Fibroblast of lung (primary cell): Measurements from ENCODE around the gene INS. TPM values are rescaled to one million over a fixed set of nuclear protein-coding genes. Genes with fewer than 3 reads are reported as not detected.

Source experiments
- DNase-seq, 2 donors: peaks; one replicate each; pipeline versions ENCODE4 v3.0.0 to v3.0.0-alpha.2; 2010; ENCODE audit warnings: low read depth in 2 of 2
- H2AFZ ChIP-seq: 2 replicates; pipeline ENCODE4 v1.5.1; 2012; ENCODE audit warnings: low read length, control low read depth, inconsistent platforms
- H3K27ac ChIP-seq: 2 replicates; pipeline ENCODE4 v1.5.1; 2011; ENCODE audit warnings: low read length, control low read depth; ENCODE audit not compliant: insufficient read depth
- H3K27me3 ChIP-seq: 2 replicates; pipeline ENCODE4 v1.5.1; 2011; ENCODE audit warnings: mild to moderate bottlenecking, low read length; ENCODE audit not compliant: control insufficient read depth, insufficient read depth
- H3K36me3 ChIP-seq: 2 replicates; pipeline ENCODE4 v1.5.1; 2011; ENCODE audit warnings: low read length; ENCODE audit not compliant: control insufficient read depth, insufficient read depth
- H3K4me1 ChIP-seq: 2 replicates; pipeline ENCODE4 v1.5.1; 2011; ENCODE audit warnings: low read length; ENCODE audit not compliant: control insufficient read depth, insufficient read depth; ENCODE audit errors: extremely low read depth
- H3K4me2 ChIP-seq: 2 replicates; pipeline ENCODE4 v1.5.1; 2011; ENCODE audit warnings: low read length, control low read depth; ENCODE audit not compliant: insufficient read depth; ENCODE audit errors: extremely low read depth
- H3K4me3 ChIP-seq, 4 experiments: fragments of 200-600 bp in 1 of 4; sonication (generic) in 1 of 4; replicated peaks in 1 of 4; 2 replicates each; pipeline ENCODE4 v1.5.1; 2011 to 2016; ENCODE audit warnings: low read length in 4 of 4, low read depth in 3 of 4, mild to moderate bottlenecking in 3 of 4, control low read depth in 2 of 4, inconsistent platforms in 1 of 4, mixed read lengths in 1 of 4; ENCODE audit not compliant: insufficient read depth in 1 of 4; ENCODE audit errors: control extremely low read depth in 1 of 4
- H3K79me2 ChIP-seq: 2 replicates; pipeline ENCODE4 v1.5.1; 2012; ENCODE audit warnings: mild to moderate bottlenecking, low read length, inconsistent platforms; ENCODE audit not compliant: control insufficient read depth, insufficient read depth
- H3K9ac ChIP-seq: 2 replicates; pipeline ENCODE4 v1.5.1; 2011; ENCODE audit warnings: mild to moderate bottlenecking, low read length, control low read depth; ENCODE audit not compliant: insufficient read depth
- H3K9me3 ChIP-seq: 2 replicates; pipeline ENCODE4 v1.5.1; 2012; ENCODE audit warnings: low read depth, low read length; ENCODE audit not compliant: control insufficient read depth, insufficient read depth
- H4K20me1 ChIP-seq: 2 replicates; pipeline ENCODE4 v1.5.1; 2011; ENCODE audit warnings: low read length; ENCODE audit not compliant: control insufficient read depth, insufficient read depth; ENCODE audit errors: extremely low read depth
- CTCF ChIP-seq, 2 donors: IDR thresholded peaks in 1 of 2; conservative IDR thresholded peaks in 1 of 2; 1 replicate in 1 of 2; 2 replicates in 1 of 2; pipeline ENCODE4 v1.5.1; 2011 to 2012; ENCODE audit warnings: low read length in 2 of 2, control low read depth in 1 of 2, inconsistent platforms in 1 of 2, low read depth in 1 of 2, mild to moderate bottlenecking in 1 of 2
- EZH2 ChIP-seq: IDR thresholded peaks from 2 replicates; pipeline ENCODE4 v1.5.1; 2012; ENCODE audit warnings: low read length, control low read depth, mild to moderate bottlenecking; ENCODE audit errors: missing control alignments
- polyA plus RNA-seq, 2 donors: library from polyadenylated mRNA; depleted of rRNA in 1 of 2; stranded (reverse) in 1 of 2; unstranded in 1 of 2; fragments of >200 nt; gene quantifications; 2 replicates each; pipeline ENCODE4 v1.2.1, GENCODE V29; 2011 to 2012; ENCODE audit warnings: missing spikeins in 1 of 2
- total RNA-seq: library from RNA; depleted of rRNA; stranded (reverse); fragments of >200 nt; gene quantifications from 2 replicates; pipeline ENCODE4 v1.2.1, GENCODE V29; 2014

INS gene
- total and polyA plus RNA-seq, 2 donors (not counting 1 experiment from before 2014, with no cell fraction given) = not detected

GRCh38 chr11:2136209-2136951, 24.6 kb downstream of the INS start:
- no peak overlapping the region for H3K9ac ChIP-seq
- no peak overlapping the region for H2AFZ ChIP-seq
- peaks cover under 1% of the 10 kb centered on the region for H4K20me1 ChIP-seq
- no peak overlapping the region for H3K27ac ChIP-seq
- no peaks in the 10 kb centered on the region for H3K36me3 ChIP-seq
- no peak for DNase-seq
- H3K4me1 ChIP-seq = no peaks in the 10 kb centered on the region
- no peaks in the 10 kb centered on the region for H3K79me2 ChIP-seq
- H3K4me2 ChIP-seq = no peak overlapping the region
- peaks cover 24% of the 10 kb centered on the region for H3K27me3 ChIP-seq
- H3K4me3 ChIP-seq = peak overlapping the region in 1 of 4 experiments; percentile 24
- no peak for TF ChIP-seq CTCF (conservative IDR thresholded peaks at IDR 0.05 in 1 of 2, IDR thresholded peaks at IDR 0.05 in 1 of 2; ENCODE audit: low read depth in 1 of 2, low read length in 2 of 2)
- no peak for TF ChIP-seq EZH2
- no peaks in the 10 kb centered on the region for H3K9me3 ChIP-seq

GRCh38 chr11:2135648-2136201, 25.3 kb downstream of the INS start:
- H3K4me3 ChIP-seq = peak overlapping the region in 1 of 4 experiments; percentile 3
- H3K9ac ChIP-seq = no peak overlapping the region
- no peaks in the 10 kb centered on the region for H3K9me3 ChIP-seq
- no peaks in the 10 kb centered on the region for H3K4me1 ChIP-seq
- no peaks in the 10 kb centered on the region for H3K36me3 ChIP-seq
- peaks cover 17% of the 10 kb centered on the region for H3K27me3 ChIP-seq
- no peak overlapping the region for H2AFZ ChIP-seq
- no peaks in the 10 kb centered on the region for H3K79me2 ChIP-seq
- H3K4me2 ChIP-seq = no peak overlapping the region
- DNase-seq = no peak
- no peak overlapping the region for H3K27ac ChIP-seq
- TF ChIP-seq CTCF (conservative IDR thresholded peaks at IDR 0.05 in 1 of 2, IDR thresholded peaks at IDR 0.05 in 1 of 2; ENCODE audit: low read depth in 1 of 2, low read length in 2 of 2) = no peak
- no peak for TF ChIP-seq EZH2
- no peaks in the 10 kb centered on the region for H4K20me1 ChIP-seq

DNA sequence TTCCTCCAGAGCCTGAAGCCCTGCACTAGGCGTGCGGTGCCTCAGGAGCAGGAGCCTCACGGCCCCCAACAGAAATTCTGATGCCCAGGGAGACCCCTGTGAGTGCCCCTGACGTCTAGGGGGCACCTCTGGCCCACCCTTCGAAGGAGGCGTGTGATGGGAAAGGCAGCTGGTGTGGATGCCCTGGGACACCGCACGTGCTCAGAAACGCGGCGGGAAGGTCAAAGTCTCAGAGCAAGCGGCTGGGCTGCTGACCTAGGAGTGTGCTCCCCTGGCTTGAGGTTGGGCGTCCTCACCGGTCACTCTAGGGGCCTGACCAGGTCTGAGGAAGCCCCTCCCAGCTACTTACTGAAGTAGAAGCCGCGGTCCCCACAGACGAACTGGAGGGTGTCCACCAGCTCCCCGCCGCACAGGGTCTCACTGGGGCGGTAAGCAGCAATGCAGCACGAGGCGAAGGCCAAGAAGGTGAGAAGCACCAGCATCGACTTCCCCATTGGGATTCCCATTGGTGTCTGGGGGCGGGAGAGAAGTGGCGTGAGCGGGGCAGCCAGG, 25.9 kb downstream of the INS start:
- H4K20me1 ChIP-seq = no peaks in the 10 kb centered on the region

More for the DNA sequence above, 25.9 kb downstream of the INS start:
- no peaks in the 10 kb centered on the region for H3K4me1 ChIP-seq
- no peak overlapping the region for H3K27ac ChIP-seq
- no peak for TF ChIP-seq EZH2
- no peak for TF ChIP-seq CTCF (conservative IDR thresholded peaks at IDR 0.05 in 1 of 2, IDR thresholded peaks at IDR 0.05 in 1 of 2; ENCODE audit: low read depth in 1 of 2, low read length in 2 of 2)
- H3K9me3 ChIP-seq = no peaks in the 10 kb centered on the region
- H3K27me3 ChIP-seq = peaks cover 14% of the 10 kb centered on the region
- no peak for DNase-seq
- no peaks in the 10 kb centered on the region for H3K79me2 ChIP-seq
- H3K4me2 ChIP-seq = no peak overlapping the region
- no peaks in the 10 kb centered on the region for H3K36me3 ChIP-seq
- no peak overlapping the region for H2AFZ ChIP-seq
- H3K9ac ChIP-seq = no peak overlapping the region
- no peak overlapping the region for H3K4me3 ChIP-seq
